ENCODE measurements around the gene SH2D3C.

- TF ChIP-seq CTCF (IDR thresholded peaks at IDR 0.05; ENCODE audit: poor library complexity, severe bottlenecking) (no peak), MXI1 (conservative IDR thresholded peaks at IDR 0.05; ENCODE audit: poor library complexity, severe bottlenecking) (peak; percentile 98), EZH2 (IDR thresholded peaks at IDR 0.05; ENCODE audit: borderline replicate concordance, insufficient read depth, low read length, poor library complexity, severe bottlenecking) (no peak)
Observed at GRCh38 chr9:127802576-127803443, 24.3 kb upstream of the SH2D3C start, which contains the start of gene FPGS.
